Peyer's patch (tissue), 4 donors: ENCODE results near the gene PNLIPRP1.

Experiments used
- POLR2A ChIP-seq, 2 donors: fragments of 450-650 bp; IDR thresholded peaks; one replicate each; pipeline ENCODE4 v1.5.1; 2017; ENCODE audit warnings: antibody characterized with exemption in 2 of 2, mild to moderate bottlenecking in 2 of 2, moderate library complexity in 2 of 2
- TF ChIP-seq, protein P1 (sequence below), 6 experiments: fragments of 450-650 bp in 4 of 6; fragments of 200-600 bp in 2 of 6; sonication (generic) in 1 of 6; IDR thresholded peaks; one replicate each; pipeline ENCODE4 v1.5.1; 2017 to 2019; ENCODE audit warnings: antibody characterized with exemption in 6 of 6, mild to moderate bottlenecking in 3 of 6, moderate library complexity in 1 of 6

DNA sequence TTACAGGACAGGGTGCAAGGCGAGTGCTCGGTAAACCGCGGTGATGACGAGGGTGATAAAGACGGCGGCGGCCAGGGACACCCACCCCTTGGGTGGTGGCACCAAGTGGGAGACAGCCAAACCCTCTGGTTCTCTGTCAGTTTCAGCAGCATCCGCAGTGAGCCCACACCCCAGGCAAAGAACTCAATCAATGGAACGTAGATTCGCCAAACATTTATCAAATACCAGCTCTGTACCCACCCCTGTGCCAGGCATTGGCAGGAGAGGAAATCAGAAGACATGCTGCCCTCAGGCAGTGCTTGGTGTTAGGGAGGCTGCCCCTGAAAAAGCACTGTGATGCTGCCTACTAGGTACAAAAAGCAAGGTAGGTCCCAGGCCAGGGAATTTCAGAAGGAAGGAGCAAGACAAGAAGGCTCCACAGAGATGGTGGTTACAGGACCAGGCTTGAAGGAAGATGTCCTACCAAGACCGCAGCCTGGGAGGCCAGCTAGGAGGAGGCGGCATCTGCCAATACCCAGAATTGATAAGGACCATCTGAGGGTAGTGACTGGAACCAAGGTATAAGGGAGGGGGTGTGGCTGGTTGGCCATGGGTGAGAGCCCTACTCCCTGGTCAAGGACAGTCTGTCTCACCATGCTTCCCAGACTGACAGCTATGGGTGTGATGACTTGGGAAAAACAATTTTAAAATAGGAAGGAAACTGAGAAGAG, 19.8 kb downstream of the PNLIPRP1 start:
- TF ChIP-seq, protein P1, sequence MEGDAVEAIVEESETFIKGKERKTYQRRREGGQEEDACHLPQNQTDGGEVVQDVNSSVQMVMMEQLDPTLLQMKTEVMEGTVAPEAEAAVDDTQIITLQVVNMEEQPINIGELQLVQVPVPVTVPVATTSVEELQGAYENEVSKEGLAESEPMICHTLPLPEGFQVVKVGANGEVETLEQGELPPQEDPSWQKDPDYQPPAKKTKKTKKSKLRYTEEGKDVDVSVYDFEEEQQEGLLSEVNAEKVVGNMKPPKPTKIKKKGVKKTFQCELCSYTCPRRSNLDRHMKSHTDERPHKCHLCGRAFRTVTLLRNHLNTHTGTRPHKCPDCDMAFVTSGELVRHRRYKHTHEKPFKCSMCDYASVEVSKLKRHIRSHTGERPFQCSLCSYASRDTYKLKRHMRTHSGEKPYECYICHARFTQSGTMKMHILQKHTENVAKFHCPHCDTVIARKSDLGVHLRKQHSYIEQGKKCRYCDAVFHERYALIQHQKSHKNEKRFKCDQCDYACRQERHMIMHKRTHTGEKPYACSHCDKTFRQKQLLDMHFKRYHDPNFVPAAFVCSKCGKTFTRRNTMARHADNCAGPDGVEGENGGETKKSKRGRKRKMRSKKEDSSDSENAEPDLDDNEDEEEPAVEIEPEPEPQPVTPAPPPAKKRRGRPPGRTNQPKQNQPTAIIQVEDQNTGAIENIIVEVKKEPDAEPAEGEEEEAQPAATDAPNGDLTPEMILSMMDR (IDR thresholded peaks at IDR 0.05) = no peak
- no peak for TF ChIP-seq POLR2A (IDR thresholded peaks at IDR 0.05)
